ENCODE measurements around the gene METAP1D. TPM values are rescaled to one million over a fixed set of nuclear protein-coding genes. Genes with fewer than 3 reads are reported as not detected.

Gene METAP1D
- total RNA-seq, 1 donor from 2014 or later = 4.6 TPM

GRCh38 chr2:172048508-172049503 is 49.1 kb downstream of the METAP1D start:
- no peak for DNase-seq (ENCODE audit: low spot score)
- TF ChIP-seq CTCF (IDR thresholded peaks at IDR 0.05) = no peak
- Mint-ChIP-seq H3K4me3 (ENCODE audit: unreplicated experiment) (no peak overlapping the region), H3K36me3 (ENCODE audit: low read depth) (no peaks in the 10 kb centered on the region), H3K9me3 (ENCODE audit: low read depth) (no peaks in the 10 kb centered on the region), H3K4me1 (ENCODE audit: low read depth) (peaks cover 42% of the 10 kb centered on the region), H3K27me3 (ENCODE audit: low read depth) (no peaks in the 10 kb centered on the region), H3K27ac (ENCODE audit: unreplicated experiment) (no peak overlapping the region)

GRCh38 chr2:172049567-172050120 is 49.9 kb downstream of the METAP1D start:
- Mint-ChIP-seq H3K27me3 (ENCODE audit: low read depth) (no peaks in the 10 kb centered on the region), H3K4me1 (ENCODE audit: low read depth) (peaks cover 42% of the 10 kb centered on the region), H3K27ac (ENCODE audit: unreplicated experiment) (no peak overlapping the region), H3K9me3 (ENCODE audit: low read depth) (no peaks in the 10 kb centered on the region), H3K36me3 (ENCODE audit: low read depth) (no peaks in the 10 kb centered on the region), H3K4me3 (ENCODE audit: unreplicated experiment) (no peak overlapping the region)
- no peak for DNase-seq (ENCODE audit: low spot score)
- TF ChIP-seq CTCF (IDR thresholded peaks at IDR 0.05) = no peak

- Mint-ChIP-seq H3K27ac (ENCODE audit: unreplicated experiment) (peak overlapping the region; percentile 76), H3K4me1 (ENCODE audit: low read depth) (peaks cover 42% of the 10 kb centered on the region)
These were observed 50.8 kb downstream of the METAP1D start for GRCh38 chr2:172050479-172051125.

GRCh38 chr2:172052000-172052983 is 52.5 kb downstream of the METAP1D start:
- peak overlapping the region; percentile 31 for H3K4me3 Mint-ChIP-seq (ENCODE audit: unreplicated experiment)
- DNase-seq (ENCODE audit: low spot score) = no peak
- peak overlapping the region; percentile 64 for H3K27ac Mint-ChIP-seq (ENCODE audit: unreplicated experiment)
- H3K27me3 Mint-ChIP-seq (ENCODE audit: low read depth) = no peaks in the 10 kb centered on the region
- peaks cover 34% of the 10 kb centered on the region for H3K4me1 Mint-ChIP-seq (ENCODE audit: low read depth)
- H3K9me3 Mint-ChIP-seq (ENCODE audit: low read depth) = no peaks in the 10 kb centered on the region
- H3K36me3 Mint-ChIP-seq (ENCODE audit: low read depth) = no peaks in the 10 kb centered on the region
- TF ChIP-seq CTCF (IDR thresholded peaks at IDR 0.05) = no peak

More at GRCh38 chr2:172050479-172051125, 50.8 kb downstream of the METAP1D start:
- no peak for DNase-seq (ENCODE audit: low spot score)
- H3K27me3 Mint-ChIP-seq (ENCODE audit: low read depth) = no peaks in the 10 kb centered on the region
- no peaks in the 10 kb centered on the region for H3K9me3 Mint-ChIP-seq (ENCODE audit: low read depth)
- no peaks in the 10 kb centered on the region for H3K36me3 Mint-ChIP-seq (ENCODE audit: low read depth)
- H3K4me3 Mint-ChIP-seq (ENCODE audit: unreplicated experiment) = no peak overlapping the region
- TF ChIP-seq CTCF (IDR thresholded peaks at IDR 0.05) = no peak
